Stimulated activated CD4-positive, alpha-beta T cell treated with anti-CD3 and anti-CD28 coated beads, Interleukin-1b, Interleukin-23, amount 100 ng/mL, for 4 hours (primary cell): Measurements from ENCODE around the gene OPN4.
"Not testable (repeated sequence)": the region's sequence is repeated elsewhere in the genome, so short reads cannot be mapped to it uniquely, and the experiment has no call there.

Experiments used
- DNase-seq, 2 donors: peaks; one replicate each; pipeline ENCODE4 v3.0.0-alpha.2; 2020; ENCODE audit warnings: low read depth in 2 of 2

Gene OPN4, protein sequence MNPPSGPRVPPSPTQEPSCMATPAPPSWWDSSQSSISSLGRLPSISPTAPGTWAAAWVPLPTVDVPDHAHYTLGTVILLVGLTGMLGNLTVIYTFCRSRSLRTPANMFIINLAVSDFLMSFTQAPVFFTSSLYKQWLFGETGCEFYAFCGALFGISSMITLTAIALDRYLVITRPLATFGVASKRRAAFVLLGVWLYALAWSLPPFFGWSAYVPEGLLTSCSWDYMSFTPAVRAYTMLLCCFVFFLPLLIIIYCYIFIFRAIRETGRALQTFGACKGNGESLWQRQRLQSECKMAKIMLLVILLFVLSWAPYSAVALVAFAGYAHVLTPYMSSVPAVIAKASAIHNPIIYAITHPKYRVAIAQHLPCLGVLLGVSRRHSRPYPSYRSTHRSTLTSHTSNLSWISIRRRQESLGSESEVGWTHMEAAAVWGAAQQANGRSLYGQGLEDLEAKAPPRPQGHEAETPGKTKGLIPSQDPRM

DNA sequence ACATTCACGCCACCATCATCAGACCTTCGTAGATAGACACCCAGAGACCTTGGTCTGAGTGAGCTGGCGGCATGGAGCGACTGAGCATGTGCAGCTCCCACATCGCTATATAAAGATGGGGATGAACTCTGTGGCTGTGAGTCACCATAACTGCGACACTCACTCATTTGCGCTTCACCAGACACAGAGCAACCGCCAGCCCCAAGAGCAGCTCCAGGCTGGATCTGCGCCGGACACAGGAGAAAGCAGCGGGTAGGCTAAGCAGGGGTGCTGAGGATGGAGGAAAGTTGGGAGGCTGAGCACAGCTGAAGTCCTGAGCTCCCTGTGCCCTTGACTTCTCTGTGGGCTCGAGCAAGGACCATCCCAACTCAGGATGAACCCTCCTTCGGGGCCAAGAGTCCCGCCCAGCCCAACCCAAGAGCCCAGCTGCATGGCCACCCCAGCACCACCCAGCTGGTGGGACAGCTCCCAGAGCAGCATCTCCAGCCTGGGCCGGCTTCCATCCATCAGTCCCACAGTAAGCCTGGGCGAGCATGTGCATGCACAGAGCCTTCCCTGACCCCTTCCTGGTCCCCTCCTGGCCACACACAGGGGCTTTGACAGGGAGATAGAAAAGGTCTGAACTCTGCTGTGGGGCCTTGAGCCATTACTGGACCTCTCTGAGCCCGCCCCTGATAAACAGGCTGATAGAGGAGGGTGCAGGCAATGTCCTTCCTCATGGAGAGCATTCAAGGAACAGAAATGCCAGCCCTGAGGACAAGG lies at the start of gene OPN4:
OPN4 (plus strand) TSS at position 137 of the 762 bp plus-strand sequence; CDS start at position 374, 237 bp downstream.
- DNase-seq, result no peak

DNA sequence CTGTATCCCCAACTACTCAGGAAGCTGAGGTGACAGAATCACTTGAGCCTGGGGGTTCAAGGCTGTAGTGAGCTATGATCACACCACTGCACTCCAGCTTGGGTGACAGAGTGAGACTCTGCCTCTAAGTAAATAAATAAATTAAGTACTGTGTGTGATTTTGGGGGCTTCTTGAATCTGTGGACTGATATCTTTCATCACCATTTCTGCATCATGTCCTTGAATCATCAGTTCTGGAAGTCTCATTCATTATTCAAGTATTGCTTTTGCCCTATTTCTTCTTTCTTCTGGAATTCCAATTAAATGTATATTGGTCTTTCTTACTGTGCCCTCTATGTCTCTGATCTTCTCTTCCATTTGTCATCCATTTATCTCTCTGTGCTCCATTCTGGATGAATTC lies 46.7 kb upstream of the OPN4 start:
- no peak for DNase-seq

DNA sequence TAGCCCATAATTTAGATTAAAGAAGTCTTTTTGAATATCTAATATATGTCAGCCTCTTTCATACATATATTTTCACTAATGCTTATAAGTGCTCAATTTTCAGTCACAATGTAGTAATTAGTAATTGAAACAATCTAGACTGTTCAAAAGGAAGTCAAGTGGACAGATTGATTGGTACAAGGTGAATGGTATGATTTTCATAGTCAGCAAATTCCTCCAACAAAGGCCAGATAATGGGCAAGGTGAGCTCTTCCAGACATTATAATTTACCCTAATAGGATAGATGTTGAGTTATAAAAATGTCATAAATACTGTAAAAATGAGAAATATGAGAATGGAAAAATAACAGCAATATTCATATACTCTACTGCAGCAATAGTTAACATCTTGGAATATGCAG lies 44.4 kb upstream of the OPN4 start:
- DNase-seq, result no peak

DNA sequence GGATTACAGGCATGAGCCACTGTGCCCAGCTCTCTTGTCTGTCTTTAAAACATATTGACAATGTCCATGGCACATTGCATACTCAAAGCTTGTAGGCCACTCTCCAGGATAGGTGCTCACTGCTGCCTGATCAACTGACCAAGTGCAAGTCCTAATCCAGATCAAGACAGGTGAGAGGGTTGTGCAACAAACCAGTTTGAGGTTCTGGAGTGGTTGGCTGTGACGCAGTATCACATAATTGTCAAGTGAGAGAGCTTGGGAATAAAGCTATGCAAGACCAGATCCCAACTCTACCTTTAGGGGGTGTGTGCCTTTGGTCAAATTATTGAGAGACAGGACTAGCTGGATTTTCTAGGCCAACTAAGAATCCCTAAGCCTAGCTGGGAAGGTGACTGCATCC lies 43.0 kb upstream of the OPN4 start:
- no peak for DNase-seq

DNA sequence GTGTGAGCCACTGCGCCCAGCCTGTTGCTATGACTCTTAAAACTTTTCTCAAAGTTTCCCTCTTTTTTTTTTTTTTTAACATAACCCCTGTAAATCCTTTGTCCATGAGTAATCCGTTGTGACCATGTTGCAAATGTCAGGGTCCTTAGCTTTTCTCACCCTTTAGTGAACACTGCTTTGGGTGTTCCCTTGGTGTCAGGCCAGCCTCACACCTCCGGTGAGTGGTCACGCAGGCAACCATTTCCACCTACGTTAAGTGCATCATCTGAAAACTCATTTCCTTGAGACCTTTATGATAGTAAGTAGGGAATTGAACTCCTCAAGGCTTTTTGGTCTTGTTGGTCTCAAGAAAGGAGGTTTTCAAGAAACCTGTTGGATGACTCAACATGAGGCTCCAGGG lies 41.3 kb upstream of the OPN4 start:
- DNase-seq, result no peak

DNA sequence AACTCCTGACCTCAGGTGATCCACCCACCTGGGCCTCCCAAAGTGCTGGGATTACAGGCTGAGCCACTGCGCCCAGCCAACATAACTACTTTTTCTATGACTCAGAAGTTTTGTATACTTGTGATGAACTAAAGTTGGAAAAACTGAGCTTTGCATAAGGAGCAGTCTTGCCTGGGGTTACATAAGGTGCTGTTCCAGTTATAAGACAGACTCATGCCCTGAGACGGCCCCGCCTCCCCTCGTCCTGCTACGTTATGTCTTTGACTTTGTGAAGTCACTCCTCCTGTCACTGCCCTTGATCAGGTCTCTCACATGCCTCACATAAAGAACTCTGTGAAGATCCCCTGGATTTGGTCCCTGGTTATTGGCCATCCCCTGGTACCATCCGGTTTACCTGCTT lies 40.4 kb upstream of the OPN4 start:
- DNase-seq, result no peak

DNA sequence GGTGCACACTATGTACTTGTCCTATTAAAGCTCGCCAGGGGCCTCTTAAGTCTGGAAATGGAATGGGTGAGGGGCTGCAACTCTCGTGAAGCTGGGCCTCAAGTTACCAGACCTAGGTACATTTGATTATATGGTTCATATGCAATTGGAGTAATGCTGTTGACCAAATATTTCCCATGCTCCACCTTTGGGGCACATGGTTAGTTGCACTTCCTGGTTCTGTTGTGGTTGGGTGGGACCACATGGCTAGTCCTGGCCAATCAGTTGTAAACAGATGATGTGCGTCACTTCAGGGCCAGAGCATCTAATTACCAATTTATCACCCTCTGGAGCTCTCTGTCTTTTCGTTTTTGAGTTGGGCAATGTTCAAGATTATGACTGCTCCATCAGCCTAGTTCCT lies 39.5 kb upstream of the OPN4 start:
- DNase-seq, result no peak

DNA sequence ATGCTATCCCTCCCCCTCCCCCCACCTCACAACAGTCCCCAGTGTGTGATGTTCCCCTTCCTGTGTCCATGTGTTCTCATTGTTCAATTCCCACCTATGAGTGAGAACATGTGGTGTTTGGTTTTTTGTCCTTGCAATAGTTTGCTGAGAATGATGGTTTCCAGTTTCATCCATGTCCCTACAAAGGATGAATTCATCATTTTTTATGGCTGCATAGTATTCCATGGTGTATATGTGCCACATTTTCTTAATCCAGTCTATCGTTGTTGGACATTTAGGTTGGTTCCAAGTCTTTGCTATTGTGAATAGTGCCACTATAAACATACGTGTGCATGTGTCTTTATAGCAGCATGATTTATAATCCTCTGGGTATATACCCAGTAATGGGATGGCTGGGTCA lies 37.1 kb upstream of the OPN4 start:
- not testable (repeated sequence) for DNase-seq

DNA sequence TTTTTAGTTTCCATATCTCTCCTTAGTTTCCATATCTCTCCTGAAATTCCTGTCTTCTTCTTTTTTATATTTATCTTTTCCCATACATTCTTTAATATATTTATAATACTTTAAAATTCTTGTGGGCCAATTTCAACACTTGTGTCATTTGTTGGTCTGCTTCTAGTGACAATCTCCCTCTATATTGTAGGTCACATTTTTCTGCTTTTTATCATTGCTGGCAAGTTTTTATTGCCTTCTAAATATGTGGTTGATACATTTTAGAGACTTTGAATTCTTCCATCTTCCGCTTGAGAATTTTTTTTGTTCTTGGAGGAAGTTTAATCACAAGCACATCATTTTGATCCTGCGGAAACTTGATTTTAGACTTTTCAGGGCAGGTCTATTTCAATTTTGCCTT lies 26.0 kb upstream of the OPN4 start:
- DNase-seq, result no peak

DNA sequence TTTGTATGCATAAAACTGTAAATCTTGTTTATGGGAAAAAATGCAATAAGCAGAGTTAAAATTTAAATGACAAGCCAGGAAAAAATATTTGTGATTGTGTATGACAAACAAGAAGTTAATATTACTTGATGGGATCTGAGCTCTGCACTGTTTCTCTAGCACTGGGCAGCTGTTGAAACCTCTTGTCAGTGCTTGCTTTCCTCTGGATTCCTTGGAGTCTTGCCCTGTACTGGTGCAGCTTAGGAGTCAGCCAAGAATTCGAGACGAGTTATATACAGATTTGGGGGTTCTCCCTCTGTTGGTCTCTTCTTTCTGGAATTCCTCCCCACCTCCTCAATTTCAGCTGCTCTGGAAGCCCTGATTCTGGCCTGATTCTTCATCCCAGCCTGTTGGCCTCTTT lies 24.3 kb upstream of the OPN4 start:
- DNase-seq, result no peak

DNA sequence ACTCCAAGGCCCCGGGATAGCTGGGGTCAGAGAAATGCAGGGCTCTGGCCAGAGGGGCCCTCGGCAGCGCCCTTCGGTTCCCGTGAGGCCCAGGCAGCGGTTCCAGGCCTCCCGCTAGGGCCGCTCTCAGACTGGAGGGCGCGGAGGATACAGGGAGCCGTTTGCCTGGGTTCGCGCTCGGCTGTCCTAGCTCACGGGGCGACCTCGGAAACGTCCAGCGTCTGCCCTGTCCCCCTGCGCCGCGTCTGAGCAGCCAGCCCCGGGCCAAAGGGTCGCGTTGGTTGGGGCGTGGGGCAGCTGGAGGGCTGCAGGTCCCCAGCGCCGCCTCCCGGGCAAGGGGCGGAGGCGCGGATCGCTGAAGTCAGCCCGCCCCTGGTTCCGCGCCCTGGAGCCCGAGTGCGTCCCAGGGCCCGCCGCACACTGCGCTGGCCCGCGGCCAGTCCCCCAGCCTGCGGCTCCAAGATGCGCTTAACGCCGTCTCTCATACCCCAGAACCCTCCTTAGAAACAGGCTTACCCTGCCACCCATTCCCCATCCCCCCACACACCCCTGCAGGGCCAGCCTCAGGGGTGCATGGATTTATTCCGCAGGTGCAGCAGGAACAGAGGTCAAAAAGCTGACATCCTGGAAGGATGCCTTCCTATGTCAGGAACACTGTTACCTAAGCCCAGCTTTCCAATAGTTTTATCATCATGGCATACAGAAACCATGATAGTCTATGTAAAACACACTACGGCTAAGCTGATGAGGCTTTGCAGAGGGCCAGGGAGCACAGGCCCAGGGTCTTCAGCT lies 22.1 kb upstream of the OPN4 start:
- no peak for DNase-seq

DNA sequence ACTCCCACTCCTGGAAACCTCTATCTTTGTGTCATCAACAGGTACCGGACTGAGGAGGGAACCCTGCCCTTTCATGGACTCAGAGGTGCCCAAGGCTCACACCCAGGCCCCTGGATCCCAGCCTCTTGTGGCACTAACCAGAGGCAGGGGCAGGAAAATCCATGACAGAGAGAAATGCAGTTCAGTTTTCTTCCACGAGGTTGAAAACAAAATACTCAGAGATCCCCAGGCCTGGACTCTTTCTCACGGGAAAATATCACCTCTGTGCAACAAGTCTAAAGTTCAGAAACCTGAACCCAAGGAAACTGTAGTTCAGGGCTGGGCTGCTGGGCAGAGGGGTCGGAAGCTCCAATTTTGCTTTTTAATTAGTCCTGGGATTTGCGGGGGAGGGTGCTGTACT lies 21.4 kb upstream of the OPN4 start:
- no peak for DNase-seq

DNA sequence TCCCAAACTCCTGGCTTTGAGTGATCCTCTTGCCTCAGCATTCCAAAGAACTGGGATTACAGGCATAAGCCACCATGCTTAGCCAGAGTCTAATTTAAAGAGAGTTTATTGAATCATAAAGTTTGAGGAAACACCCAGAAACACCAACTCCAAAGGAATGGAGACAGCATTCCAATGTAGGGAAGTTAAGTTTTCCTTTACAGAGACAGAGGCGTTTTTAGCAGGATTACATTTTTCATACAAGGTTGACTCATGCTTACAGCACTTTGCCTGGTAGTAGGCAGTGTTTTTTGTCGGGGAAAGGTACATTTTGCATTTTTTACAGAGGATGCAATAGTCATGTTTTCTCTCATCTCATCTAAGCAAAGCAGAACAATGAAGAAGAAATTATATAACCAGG lies 18.9 kb upstream of the OPN4 start:
- no peak for DNase-seq

DNA sequence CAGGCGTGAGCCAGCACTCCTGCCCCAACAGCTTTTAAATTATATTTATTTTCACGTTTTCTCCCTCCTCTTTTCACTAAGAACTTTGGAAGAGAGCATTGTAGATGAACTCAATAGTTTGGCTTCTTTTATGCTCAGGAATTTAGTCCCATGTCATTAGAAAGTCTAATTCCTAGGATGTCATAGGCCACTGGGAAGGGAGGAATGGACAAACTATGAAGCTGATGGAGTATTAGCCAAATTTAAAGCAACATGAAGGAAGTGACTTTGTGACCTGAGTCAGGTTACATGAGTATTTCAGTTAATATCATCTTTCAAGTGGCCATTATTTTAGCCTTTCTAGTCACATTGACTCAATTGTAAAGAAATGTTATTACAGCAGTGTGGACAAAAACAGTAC lies 18.0 kb upstream of the OPN4 start:
- DNase-seq, result no peak

DNA sequence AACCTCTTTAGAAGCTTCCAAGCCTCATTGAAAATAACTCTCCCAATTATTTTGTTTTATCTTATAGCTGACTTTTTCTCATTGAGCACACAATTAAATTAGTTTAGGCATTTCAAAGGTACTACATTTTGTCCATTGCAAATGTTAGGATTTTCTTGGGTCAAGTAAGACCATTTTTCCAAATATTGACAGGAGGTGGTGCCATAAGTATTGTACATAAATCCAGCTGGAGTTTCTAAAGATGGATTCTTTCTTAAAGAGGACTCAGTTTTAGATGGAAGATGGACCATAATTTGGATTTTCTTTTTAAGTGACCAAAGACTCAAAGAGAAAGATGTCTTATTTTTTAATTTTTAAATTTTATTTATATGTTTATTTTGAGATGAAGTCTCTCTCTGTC lies 12.3 kb upstream of the OPN4 start:
- no peak for DNase-seq

DNA sequence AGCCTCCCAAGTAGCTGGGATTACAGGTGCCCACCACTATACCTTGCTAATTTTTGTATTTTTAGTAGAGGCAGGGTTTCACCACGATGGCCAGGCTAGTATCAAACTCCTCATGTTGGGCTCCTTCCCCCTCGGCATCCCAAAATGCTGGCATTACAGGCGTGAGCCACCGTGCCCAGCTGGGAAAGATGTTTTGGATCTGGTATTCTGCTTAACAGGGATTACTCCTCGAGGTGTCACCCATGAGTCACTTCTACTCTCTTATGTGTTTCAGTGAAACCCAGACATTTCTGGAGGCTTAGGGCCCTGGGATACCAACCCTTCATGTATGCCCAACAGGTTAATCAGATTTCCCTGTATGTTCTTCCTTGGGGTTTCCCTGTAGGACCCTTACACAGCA lies 11.8 kb upstream of the OPN4 start:
- DNase-seq, result no peak

DNA sequence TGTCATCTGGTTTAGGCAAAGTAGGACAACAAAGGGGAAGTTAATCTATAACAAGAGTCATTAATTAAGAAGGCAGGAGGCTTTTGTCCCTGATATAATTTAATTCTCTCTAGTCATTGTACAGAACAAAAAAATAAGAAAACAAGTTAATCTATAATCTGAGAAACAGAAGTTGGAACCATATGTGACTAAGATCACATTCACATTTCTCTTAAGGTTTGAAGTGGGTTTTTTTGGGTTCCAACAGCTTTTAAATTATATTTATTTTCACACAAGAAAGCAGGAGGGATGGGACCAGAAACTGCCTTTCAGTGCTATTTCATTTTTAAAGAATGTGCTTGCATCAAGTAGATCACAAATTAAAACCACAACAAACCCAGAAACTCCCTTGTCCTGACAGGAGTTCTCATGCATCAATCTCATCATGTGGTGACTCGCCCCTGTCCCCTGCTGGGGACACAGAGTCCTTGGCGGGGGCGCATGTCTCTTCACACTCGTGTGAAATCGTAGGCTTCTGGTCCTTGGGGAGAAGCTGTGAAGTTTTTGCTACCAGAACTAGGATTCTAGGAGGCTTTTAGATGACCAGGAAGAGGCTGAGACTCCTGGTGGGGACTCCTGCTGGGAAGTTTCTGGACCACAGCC lies 10.1 kb upstream of the OPN4 start:
- DNase-seq, result no peak

DNA sequence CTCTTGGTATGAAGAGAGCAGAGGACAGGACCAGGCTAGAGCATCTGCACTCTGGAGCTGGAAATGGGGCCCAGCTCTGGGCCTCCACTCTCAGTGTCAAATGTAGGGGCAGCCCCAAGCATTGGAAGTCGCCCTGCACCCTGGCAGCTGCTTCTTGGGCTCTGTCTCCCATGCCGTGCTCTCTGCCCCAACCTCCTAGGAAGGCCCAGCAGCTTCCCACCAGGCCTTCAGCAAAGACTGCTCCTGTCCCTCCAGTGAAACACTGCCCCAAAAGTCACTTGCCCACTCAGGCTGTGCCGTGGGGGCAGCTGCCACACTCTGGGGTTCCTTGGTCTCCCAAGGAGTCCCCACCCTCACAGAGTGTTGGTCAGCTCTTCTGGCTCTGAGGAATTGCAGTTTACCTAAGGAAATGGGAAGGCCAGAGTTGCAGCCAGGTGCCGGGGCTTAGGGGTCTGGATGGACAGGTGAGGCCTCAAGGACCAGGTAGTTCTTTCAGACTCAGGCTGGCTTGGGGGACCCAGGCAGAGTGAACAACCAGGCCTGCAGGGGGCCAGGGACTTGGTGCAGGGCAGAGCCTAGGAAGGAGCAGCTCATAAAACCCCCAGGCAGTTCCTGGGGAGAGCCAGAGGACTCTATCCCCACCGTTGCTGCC lies 9.4 kb upstream of the OPN4 start:
- no peak for DNase-seq

DNA sequence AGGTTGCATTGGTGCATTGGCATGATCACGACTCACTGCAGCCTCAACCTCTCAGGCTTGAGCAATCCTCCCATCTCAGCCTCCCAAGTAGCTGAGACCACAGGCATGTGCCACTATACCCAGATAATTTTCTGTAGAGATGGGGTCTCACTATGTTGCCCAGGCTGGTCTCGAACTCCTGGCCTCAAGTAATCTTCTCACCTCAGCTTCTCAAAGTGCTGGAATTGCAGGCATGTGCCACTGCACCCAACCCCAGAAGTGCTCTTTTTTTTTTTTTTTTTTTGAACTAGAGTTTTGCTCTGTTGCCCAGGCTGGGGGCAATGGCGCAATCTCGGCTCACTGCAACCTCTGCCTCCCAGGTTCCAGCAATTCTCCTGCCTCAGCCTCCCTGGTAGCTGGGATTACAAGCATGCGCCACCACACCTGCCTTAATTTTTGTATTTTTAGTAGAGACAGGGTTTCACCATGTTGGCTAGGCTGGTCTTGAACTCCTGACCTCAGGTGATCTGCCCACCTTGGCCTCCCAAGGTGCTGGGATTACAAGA lies 8.7 kb upstream of the OPN4 start:
- DNase-seq, result not testable (repeated sequence)

DNA sequence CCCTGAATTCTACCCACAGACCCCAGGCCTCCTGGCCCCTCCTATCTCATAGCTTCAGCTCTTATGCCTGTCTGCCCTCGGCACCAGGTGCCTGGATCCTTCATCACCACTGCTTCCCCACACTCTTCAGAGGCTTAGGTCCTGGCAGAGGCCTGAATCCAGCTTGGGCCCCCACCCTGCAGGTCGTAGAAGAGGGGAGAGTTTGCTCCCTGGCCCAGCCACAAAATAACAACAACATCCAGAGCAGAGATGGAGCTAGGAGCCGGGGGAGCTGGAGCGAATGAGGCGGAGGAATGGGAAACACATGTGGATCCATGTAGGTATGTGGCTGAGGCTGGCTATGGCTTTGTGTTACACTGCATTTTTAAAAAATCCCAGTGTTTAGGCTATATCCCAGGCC lies 7.8 kb upstream of the OPN4 start:
- DNase-seq, result no peak

DNA sequence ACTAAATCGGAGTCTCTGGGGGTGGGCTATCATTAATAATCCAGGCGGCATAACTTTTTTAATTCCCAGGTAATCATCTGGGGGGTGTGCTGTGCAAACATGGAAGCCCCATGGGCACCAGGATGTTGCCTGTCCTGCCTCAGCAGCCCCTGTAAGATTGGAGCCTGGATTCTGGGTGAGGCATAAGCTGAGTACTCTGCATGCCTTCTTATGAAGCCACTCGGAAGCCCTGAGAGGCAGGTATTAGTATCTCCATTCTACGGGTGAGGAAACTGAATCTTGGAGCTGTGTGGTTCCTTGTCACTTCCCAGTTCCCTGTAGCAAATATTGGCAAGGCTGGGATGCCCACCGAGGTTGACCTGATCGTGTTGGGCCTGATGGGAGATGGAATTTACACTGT lies 7.4 kb upstream of the OPN4 start:
- DNase-seq, result no peak
